ENCODE results near the gene STAB2.

- TF ChIP-seq CTCF (IDR thresholded peaks at IDR 0.05; ENCODE audit: low read length) (no peak), EZH2 (IDR thresholded peaks at IDR 0.05; ENCODE audit: borderline replicate concordance, low read length) (no peak)
Measured at GRCh38 chr12:103645202-103645601, 58.1 kb downstream of the STAB2 start.
